HG02678 (cell line): ENCODE data around the gene MPPED2.

ENCODE experiments used
- ATAC-seq: cut with Tn5 transposase; IDR thresholded peaks from one replicate; pipeline ENCODE4 v1.9.1; 2021; ENCODE audit warnings: mild to moderate bottlenecking, moderate library complexity; ENCODE audit not compliant: unreplicated experiment

MPPED2 gene

DNA sequence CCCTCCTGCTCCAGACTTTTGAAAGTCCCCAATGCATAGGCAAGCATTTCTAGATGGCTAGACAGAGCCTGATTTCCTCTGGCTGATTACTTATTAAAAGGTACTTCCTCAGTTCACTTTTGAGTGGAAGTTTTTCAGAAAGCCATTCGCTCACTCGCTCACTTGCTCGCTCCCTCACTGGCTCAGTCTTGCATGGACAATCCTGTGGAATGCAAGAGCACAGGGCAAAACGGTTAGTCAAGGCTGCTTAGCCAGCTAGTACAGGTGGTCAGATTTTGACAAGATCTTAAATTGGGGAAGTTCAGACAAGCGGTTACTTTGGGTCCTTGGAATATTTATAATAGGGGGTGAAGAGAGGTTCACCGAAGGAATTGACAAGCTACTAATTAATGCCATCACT is 162.3 kb downstream of the MPPED2 start:
- no peak for ATAC-seq

DNA sequence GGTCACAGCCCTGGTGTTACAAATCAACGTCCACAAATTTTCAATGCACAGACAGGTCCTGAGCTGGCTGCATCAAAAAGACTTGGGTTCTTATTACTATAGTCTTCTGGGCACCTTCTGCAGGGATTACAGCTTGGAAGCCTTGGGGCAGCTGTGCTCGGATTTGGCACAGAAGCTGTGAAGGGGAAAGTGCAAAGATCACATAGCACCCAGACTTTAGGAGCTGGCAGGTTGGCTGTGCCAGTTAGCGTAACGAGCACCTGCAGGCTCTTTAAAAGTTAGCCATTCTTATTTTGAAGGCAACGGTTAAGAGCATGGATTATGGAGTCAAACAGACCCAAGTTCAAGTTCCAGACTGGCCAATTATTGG is 162.9 kb downstream of the MPPED2 start:
- no peak for ATAC-seq

DNA sequence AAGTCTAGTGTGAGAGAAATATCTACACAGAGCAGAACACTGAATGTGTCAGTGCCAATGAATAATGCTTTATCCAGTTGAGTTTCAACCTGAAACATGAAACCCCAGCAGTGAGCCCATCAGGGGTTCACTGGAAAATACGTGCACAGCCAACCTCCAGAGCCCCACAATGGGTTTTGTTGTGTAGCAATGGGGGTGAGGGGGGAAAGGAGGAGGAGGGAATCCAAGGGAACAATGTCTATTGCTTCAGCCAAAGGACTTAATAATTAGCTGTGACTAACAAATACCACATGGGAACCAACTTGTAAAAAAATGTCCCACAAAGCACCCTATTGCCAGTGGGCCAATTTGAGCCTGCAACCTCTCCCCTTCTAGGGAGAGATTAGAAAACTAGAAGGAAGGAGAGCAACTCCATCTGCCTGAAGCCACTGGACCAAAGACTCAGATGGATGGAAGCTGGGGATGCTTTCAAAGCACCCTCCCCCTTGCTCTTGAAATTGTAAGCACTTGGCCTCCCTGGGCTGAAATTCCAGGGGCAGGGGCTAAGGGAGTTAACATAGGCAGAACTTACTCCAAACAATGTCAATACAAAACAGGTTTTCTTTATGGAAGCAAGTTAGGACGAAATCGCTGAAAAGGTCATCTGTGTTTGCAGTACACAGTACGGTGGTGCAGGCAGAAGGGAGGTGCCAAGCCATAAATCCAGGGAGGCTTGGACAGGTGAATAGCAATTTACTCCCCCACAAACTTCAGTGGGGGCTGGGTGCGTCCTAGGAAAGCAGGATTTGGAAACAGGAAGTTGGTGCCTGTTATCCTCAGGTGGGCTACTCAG is 163.5 kb downstream of the MPPED2 start:
- no peak for ATAC-seq

DNA sequence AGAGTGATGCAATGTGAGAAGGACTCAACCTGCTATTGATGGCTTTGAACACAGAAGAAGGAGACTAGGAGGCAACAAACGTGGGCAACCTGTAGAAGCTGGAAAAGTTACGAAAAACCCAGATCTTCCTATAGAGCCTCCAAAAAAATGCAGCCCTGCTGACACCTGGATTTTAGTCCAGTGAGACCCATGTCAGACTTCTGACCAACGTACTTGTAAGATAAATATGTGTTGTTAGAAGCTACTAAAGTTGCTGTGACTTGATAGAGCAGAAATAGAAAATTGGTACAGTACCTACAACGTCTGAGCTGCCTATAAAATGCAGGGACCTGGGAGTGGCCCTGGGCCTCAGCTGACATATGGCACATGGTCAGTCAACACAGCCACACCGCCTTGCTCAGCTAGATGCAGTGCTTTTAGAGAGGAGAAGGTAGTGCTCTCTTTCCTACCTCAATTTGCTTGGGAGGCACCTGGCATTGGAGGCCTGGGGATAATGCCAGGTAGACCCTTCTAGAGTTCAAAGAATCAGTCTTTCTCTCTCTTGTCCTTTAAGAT is 165.8 kb downstream of the MPPED2 start:
- no peak for ATAC-seq

DNA sequence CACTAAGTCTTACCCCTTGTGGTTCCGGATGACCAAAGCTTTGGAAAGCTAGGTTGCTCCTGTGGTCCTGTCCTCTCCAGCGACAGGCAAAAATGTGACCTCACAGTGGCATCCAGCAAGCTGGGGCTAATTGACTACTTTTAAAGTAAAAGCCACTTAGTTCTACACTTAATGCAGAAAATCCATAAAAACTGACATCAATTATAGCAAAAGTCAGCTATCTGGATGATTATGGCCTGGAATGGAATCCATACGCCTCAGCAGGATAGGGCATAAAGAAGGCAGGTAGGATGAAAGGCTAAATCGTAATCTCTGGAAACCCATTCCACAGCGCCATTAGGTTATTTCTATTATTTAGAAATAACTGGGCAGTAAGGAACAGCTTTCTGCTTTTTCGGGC is 171.3 kb downstream of the MPPED2 start:
- ATAC-seq, result no peak

DNA sequence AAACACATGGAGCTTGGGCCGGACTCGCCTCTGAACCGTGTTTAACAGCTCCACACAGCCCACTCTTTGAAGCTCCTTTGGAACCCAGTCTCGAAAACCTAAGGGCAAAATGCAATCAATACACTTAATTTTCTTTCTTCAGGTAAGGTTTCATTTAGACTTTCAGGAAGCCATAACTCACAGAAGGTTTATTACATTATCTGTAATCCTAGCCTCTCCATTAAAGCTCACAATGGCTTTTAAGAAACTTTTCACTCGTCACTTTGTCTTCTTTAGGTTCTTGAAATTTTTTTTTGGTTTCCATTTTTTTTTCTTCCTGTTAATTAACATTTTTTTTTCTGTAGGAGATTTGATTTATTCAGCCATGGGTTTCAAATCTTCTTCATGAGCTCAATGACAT is 171.9 kb downstream of the MPPED2 start:
- no peak for ATAC-seq

DNA sequence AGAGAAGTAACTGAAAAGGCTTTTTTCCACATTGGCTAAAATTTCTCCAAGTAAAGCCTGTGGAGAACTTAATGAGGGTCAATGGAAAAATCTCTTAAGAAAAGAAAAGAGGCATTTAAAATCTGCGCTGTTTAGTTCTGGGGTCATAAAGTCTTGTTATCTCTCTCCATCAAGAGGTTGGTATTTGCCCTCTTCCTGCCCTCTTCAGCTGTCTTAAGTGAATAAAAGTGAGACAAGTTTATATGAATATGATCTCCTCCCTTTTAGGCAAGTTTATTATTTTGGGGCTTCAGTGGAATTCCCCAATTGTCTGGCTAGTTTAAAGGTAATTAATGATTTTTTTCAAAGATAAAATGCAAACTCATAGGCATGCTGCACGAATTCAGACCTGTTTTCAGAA is 173.6 kb downstream of the MPPED2 start:
- ATAC-seq, result no peak

GRCh38 chr11:30411383-30411782 is 174.8 kb downstream of the MPPED2 start:
- ATAC-seq, result no peak

- no peak for ATAC-seq
These were observed 179.0 kb downstream of the MPPED2 start for GRCh38 chr11:30406978-30407762.

GRCh38 chr11:30405385-30405784 is 180.8 kb downstream of the MPPED2 start:
- no peak for ATAC-seq

DNA sequence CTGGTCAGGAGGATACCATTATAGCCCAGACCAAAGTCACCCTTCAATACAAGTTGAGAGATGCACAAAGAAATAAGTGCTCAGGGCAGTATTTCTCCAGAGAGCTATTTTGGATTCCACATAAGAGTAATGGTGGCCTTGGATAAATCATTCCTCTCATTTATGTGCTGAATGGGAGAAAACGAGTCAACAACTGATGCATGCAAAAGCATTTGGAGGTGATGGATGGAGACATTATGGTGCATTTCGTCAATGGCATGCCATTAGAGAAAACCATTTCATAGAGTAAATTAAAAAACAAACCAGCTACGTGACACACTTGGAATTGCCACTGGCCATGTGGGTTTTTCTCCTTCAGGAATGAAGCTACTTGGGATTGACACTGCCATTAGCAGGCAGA is 182.0 kb downstream of the MPPED2 start:
- no peak for ATAC-seq

- ATAC-seq, result no peak
These were observed 190.4 kb downstream of the MPPED2 start for GRCh38 chr11:30395751-30396150.

DNA sequence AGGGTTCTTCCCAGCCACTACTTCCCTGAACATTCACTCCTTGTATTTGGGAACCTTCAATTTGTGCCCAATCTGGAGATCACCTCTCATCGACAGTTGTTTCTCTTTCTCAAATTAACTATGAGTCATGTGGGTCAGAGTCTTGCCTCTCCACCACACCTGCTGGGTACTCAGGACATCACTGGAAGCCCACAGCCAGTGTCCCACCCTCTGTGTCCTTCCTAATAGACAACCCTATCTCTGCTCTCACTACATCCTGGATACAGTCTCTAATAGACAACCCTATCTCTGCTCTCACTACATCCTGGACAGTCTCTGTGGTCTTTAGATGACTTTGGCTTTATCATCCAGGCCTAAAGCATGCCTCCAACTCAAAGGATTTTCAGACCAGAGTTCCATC is 193.1 kb downstream of the MPPED2 start:
- ATAC-seq, result no peak

GRCh38 chr11:30392221-30392784 is 193.8 kb downstream of the MPPED2 start:
- ATAC-seq, result no peak

DNA sequence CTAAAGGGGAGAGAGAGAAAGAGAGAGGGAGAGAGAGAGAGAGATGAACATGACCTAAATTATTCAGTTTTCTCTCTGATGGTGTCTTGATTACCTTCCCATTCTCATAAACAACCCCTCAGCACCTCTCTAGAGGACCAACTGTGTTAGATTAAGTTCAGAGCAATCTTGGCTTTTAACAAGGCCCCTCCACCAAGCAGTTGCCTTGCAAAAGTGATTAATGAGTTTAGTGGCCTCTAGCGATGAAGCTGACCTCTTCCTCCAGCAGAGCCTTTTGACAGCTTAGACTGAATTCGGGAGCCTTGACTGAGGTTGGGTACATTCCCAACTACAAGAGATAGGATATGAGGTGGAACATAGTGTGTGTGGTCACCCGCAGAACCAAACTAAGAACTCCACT is 197.2 kb downstream of the MPPED2 start:
- no peak for ATAC-seq

- no peak for ATAC-seq
These were observed 198.0 kb downstream of the MPPED2 start for GRCh38 chr11:30387891-30388861.

DNA sequence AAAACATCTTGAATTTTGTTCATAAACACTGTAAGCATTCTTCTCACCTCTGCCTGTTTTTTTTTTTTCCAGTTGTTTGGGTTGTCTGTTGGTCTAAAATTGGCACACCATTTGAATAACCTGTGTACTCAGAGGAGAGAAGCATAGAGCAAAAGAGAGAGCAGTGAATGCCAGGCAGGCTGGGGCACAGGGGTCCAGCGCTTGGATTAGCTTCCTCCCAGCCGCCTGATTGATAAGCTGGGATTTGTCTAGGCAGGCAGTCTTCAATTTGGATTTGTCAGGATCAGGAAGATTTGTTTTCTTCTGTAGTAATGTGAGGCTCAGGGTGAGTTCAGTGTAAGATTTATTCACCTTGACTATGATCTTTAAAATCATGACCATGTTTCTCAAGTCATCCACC is 204.3 kb downstream of the MPPED2 start:
- no peak for ATAC-seq

- no peak for ATAC-seq
These were observed 205.3 kb downstream of the MPPED2 start for GRCh38 chr11:30380846-30381245.

- ATAC-seq, result no peak
These were observed 208.8 kb downstream of the MPPED2 start for GRCh38 chr11:30377347-30377746.

- ATAC-seq, result no peak
These were observed 216.0 kb downstream of the MPPED2 start for GRCh38 chr11:30370164-30370563.

DNA sequence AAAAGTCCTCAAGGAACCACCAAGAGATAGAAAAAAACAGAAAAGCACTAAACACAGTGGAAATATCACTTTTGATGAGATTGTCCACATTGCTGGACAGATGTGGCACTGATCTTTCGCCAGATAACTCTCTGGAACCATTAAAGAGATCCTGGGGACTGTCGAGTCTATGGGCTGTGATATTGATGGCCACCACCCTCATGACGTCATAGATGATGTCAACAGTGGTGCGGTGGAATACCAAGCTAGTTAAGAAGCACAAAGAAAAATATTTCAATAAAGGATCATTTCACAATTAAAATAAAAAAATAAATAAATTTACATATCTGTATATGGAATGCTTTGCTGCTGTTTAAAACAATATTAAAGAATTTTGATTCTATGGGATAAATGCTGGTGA is 217.8 kb downstream of the MPPED2 start:
- no peak for ATAC-seq
